Thoracic aorta (tissue), 2 donors: ENCODE data around the gene E2F1. TPM values are rescaled to one million over a fixed set of nuclear protein-coding genes. Genes with fewer than 3 reads are reported as not detected.

Source experiments
- ATAC-seq: fragments of 150-250 bp; one replicate; pipeline ENCODE4 v1.8.0; 2017; ENCODE audit warnings: low read depth; ENCODE audit not compliant: insufficient number of reproducible peaks, low FRiP score
- DNase-seq: peaks from one replicate; pipeline ENCODE4 v3.0.0-alpha.2; 2020; ENCODE audit warnings: low spot score
- H3K27ac ChIP-seq, 2 donors: fragments of 200-600 bp; sonication (generic); 1 replicate in 1 of 2; 2 replicates in 1 of 2; pipeline ENCODE4 v1.5.1; 2016; ENCODE audit warnings: mild to moderate bottlenecking in 2 of 2, moderate library complexity in 2 of 2
- H3K27me3 ChIP-seq: fragments of 200-600 bp; sonication (generic); replicated peaks from 2 replicates; pipeline ENCODE4 v1.6.0; 2016; ENCODE audit warnings: mild to moderate bottlenecking; ENCODE audit not compliant: insufficient read depth
- H3K36me3 ChIP-seq: fragments of 200-600 bp; sonication (generic); one replicate; pipeline ENCODE4 v1.5.1; 2016
- H3K4me1 ChIP-seq, 2 donors: fragments of 200-600 bp; sonication (generic); 1 replicate in 1 of 2; 2 replicates in 1 of 2; pipeline versions ENCODE4 v1.5.1 to v1.6.0; 2016; ENCODE audit warnings: low read depth in 2 of 2, mild to moderate bottlenecking in 1 of 2; ENCODE audit not compliant: control insufficient read depth in 1 of 2
- H3K4me3 ChIP-seq: fragments of 200-600 bp; sonication (generic); 2 replicates; pipeline ENCODE4 v1.5.1; 2016; ENCODE audit warnings: mild to moderate bottlenecking
- H3K9me3 ChIP-seq: fragments of 200-600 bp; sonication (generic); 2 replicates; pipeline ENCODE4 v1.5.1; 2016
- total RNA-seq, 2 donors: library from RNA; depleted of rRNA; stranded (reverse); fragments of >200 nt; gene quantifications; one replicate each; pipeline versions ENCODE4 v1.1.0 to v1.2.3, GENCODE V29; 2016
- TF ChIP-seq, protein P1 (sequence below): fragments of 200-600 bp; sonication (generic); IDR thresholded peaks from one replicate; pipeline ENCODE4 v1.5.1; 2019; ENCODE audit warnings: antibody characterized with exemption

Gene E2F1
- total RNA-seq, 2 donors from 2014 or later = 0.68 to 0.92 TPM

DNA sequence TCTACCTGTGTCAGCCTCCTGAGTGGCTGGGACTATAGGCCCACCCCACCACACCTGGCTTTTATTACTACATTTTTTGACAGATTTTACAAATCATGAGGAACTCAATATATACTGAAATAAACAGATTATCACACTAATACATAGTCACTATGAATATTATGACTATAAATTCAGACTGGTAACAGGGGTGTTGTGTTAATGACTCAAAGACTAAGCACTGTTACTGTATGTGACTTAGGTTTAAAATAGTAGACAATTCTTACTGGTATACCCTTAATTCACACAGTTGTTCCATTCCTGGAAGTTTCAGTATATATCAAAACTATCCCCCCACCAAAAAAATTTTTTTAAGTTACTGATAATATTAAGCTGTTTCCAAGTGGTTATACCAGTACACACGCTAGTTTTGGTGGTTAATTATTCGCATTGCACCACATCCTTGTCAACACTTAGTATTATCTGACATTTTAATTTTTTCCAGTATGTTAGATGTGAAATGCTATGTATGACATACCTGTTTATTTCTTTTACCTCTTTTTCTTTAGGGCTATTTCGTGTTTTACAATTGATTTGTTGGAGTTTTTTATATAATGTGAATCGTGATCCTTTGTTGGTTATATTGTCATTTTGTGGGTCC lies 58.5 kb downstream of the E2F1 start:
- Histone ChIP-seq H3K27ac (no peak overlapping the region), H3K4me1 (no peaks in the 10 kb centered on the region), H3K36me3 (peaks cover 35% of the 10 kb centered on the region), H3K27me3 (no peaks in the 10 kb centered on the region), H3K4me3 (no peak overlapping the region), H3K9me3 (no peaks in the 10 kb centered on the region)
- ATAC-seq = no peak
- TF ChIP-seq, protein P1, sequence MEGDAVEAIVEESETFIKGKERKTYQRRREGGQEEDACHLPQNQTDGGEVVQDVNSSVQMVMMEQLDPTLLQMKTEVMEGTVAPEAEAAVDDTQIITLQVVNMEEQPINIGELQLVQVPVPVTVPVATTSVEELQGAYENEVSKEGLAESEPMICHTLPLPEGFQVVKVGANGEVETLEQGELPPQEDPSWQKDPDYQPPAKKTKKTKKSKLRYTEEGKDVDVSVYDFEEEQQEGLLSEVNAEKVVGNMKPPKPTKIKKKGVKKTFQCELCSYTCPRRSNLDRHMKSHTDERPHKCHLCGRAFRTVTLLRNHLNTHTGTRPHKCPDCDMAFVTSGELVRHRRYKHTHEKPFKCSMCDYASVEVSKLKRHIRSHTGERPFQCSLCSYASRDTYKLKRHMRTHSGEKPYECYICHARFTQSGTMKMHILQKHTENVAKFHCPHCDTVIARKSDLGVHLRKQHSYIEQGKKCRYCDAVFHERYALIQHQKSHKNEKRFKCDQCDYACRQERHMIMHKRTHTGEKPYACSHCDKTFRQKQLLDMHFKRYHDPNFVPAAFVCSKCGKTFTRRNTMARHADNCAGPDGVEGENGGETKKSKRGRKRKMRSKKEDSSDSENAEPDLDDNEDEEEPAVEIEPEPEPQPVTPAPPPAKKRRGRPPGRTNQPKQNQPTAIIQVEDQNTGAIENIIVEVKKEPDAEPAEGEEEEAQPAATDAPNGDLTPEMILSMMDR = no peak
- no peak for DNase-seq

DNA sequence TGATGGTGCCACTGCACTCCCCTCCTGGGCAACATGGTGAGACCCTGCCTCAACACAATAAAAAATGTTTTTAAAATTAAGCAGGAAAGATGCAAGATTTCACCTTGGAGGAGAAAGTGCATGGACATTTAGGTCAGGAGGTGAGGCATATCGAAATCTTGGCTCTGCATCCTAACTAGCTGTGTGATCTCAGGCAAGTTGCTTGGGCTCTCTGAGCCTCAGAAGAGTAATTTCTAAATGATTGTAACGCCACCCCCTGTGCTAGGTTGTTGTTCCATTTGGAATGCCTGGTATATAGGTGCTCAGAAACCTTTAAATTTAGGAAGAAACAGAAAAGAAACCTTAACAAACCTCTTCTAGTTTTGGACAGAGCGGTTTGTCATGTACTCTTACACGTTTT lies 60.0 kb downstream of the E2F1 start:
- no peaks in the 10 kb centered on the region for H3K9me3 ChIP-seq
- DNase-seq = no peak
- H3K27ac ChIP-seq = no peak overlapping the region
- no peaks in the 10 kb centered on the region for H3K27me3 ChIP-seq
- H3K4me1 ChIP-seq = no peaks in the 10 kb centered on the region
- TF ChIP-seq, protein P1 = no peak
- no peak for ATAC-seq
- H3K4me3 ChIP-seq = no peak overlapping the region
- H3K36me3 ChIP-seq = peaks cover 32% of the 10 kb centered on the region

Other genes with a start within 250 kb of the E2F1 start
- gene SNTA1, start 242.6 kb downstream of the E2F1 start, total RNA-seq = 100 to 1,000 TPM in 1 of 2 donors, 10 to 100 TPM in 1; 62.6 to 108 TPM
- gene CBFA2T2, start 196.3 kb downstream of the E2F1 start, total RNA-seq = 10 to 100 TPM; 14.8 to 18.0 TPM
- gene C20orf144, start 24.1 kb downstream of the E2F1 start, total RNA-seq = not detected
- gene ACTL10, start 19.4 kb downstream of the E2F1 start, total RNA-seq = 1 to 10 TPM; 2.6 to 3.1 TPM
- 10 to 100 TPM; 24.0 to 29.6 TPM for gene NECAB3, start 12.0 kb downstream of the E2F1 start, total RNA-seq
- 1 to 10 TPM; 3.3 to 4.1 TPM for gene PXMP4, start 33.9 kb upstream of the E2F1 start, total RNA-seq
- gene ZNF341, start 45.6 kb upstream of the E2F1 start, total RNA-seq = 1 to 10 TPM; 1.8 to 2.3 TPM
- 100 to 1,000 TPM in 1 of 2 donors, 10 to 100 TPM in 1; 69.5 to 104 TPM for gene CHMP4B, start 125.0 kb upstream of the E2F1 start, total RNA-seq